Fibroblast of lung (primary cell): ENCODE results near the gene ERI3.

Experiments used
- CTCF ChIP-seq, 2 donors: IDR thresholded peaks in 1 of 2; conservative IDR thresholded peaks in 1 of 2; 1 replicate in 1 of 2; 2 replicates in 1 of 2; pipeline ENCODE4 v1.5.1; 2011 to 2012; ENCODE audit warnings: low read length in 2 of 2, control low read depth in 1 of 2, inconsistent platforms in 1 of 2, low read depth in 1 of 2, mild to moderate bottlenecking in 1 of 2
- EZH2 ChIP-seq: IDR thresholded peaks from 2 replicates; pipeline ENCODE4 v1.5.1; 2012; ENCODE audit warnings: low read length, control low read depth, mild to moderate bottlenecking; ENCODE audit errors: missing control alignments

- TF ChIP-seq CTCF (conservative IDR thresholded peaks at IDR 0.05 in 1 of 2, IDR thresholded peaks at IDR 0.05 in 1 of 2; ENCODE audit: low read depth in 1 of 2, low read length in 2 of 2) (no peak), EZH2 (no peak)
Observed at GRCh38 chr1:44347280-44347679, 7.8 kb downstream of the ERI3 start.
